GM21576 (cell line): ENCODE data around the gene TJAP1.
"Not testable (repeated sequence)": the region's sequence is repeated elsewhere in the genome, so short reads cannot be mapped to it uniquely, and the experiment has no call there.

Source experiments
- ATAC-seq: cut with Tn5 transposase; IDR thresholded peaks from one replicate; pipeline ENCODE4 v1.9.1; 2021; ENCODE audit warnings: mild to moderate bottlenecking, moderate library complexity; ENCODE audit not compliant: unreplicated experiment

Gene TJAP1

GRCh38 chr6:43522547-43523261, 45.3 kb downstream of the TJAP1 start:
- ATAC-seq, result no peak

DNA sequence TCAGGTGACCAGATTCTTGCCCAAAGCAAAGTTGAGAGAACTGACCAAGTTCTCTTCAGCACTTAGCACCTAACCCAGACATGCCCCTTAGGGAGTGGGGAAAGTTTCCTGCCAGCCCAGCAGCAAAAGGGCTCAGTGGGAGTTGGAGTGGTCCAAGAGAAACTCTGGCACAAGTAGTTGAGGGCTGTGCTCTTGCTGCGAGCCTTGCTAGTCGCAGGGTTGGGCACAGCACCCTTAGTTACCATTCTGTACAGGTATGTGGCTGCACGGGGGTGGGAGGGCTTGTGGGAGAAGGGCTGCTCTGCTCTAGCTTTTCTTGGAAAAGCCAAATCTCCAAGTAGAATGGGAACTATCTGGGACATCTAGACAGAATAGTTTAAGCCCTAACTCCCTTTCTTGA, 45.9 kb downstream of the TJAP1 start:
- no peak for ATAC-seq

GRCh38 chr6:43524483-43524961, 47.2 kb downstream of the TJAP1 start:
- no peak for ATAC-seq

GRCh38 chr6:43532201-43532600, 54.8 kb downstream of the TJAP1 start:
- ATAC-seq, result no peak

- not testable (repeated sequence) for ATAC-seq
These were observed 61.6 kb downstream of the TJAP1 start for GRCh38 chr6:43538986-43539385.

- not testable (repeated sequence) for ATAC-seq
These were observed 62.0 kb downstream of the TJAP1 start for GRCh38 chr6:43539409-43539808.

DNA sequence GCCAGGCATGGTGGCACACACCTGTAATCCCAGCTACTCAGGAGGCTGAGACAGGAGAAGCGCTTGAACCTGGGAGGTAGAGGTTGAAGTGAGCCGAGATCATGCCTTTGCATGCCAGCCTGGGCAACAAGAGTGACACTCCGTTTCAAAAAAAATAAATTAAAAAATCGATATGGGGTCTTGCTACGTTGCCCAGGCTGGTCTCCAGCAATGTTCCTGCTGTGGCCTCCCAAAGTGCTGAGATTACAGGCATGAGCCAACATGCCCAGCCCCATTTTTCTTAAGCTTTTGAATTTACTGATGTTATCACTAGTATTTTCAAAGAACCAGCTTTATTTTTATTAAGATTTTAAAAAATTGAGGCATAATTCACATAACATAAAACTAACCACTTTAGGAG, 63.1 kb downstream of the TJAP1 start:
- ATAC-seq, result no peak

DNA sequence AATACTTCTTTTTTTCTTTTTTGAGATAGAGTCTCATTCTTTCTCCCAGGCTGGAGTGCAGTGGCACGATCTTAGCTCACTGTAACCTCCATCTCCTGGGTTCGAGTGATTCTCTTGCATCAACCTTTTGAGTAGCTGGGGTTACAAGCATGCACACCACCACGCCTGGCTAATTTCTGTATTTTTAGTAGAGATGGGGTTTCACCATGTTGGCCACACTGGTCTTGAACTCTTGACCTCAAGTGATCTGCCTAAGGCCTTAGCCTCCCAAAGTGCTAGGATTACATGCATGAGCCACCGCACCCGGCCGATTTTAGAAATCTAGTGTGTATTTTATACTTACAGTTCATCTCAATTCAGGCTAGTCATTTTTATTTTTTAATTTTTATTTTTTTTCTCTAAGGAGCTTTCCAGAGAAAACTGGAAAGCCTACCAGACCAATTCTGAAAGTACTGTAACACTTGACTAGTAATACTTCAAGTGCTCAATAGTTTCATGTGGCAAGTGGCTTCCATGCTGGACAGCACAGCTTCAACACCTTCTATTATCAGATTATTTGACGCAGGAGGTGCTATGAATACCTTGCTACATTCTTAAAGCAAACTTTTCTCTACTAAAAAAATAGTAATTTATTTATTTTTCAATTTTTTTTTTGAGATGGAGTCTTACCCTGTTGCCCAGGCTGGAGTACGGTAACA, 64.6 kb downstream of the TJAP1 start:
- no peak for ATAC-seq

GRCh38 chr6:43544461-43544860, 67.1 kb downstream of the TJAP1 start:
- ATAC-seq, result no peak

DNA sequence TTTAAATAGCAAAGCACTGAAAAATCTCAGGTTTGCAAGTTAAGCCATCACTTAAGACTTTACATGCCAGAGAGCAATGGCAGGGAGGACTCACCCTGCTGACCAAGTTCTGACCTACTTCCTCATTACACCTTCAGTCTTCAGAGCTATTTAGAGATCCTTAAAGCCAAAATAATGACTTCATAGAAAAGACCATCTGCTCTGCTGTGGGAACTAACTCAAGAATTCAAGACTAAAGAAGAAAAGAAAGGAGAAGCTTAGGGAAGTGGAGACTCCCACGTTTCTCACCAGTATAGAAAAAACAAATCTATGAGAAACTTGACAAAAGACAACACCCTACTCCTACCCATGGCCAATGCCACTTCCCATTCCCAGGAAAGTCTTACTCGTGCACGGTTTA, 69.9 kb downstream of the TJAP1 start:
- ATAC-seq, result no peak
